HCT116 (cell line): ENCODE measurements around the gene RWDD1. TPM values are rescaled to one million over a fixed set of nuclear protein-coding genes. Genes with fewer than 3 reads are reported as not detected.

Source experiments
- ATAC-seq: fragments of 200-7000 bp; cut with Tn5 transposase; 2 replicates; pipeline ENCODE4 v1.9.1; 2020; ENCODE audit warnings: mild to moderate bottlenecking, moderate library complexity
- BruUV-seq: library from RNA; stranded (reverse); fragments of 400-500 nt; replicated peaks from 2 replicates; lab custom pipeline; 2021; lab: Mats Ljungman, UMichigan
- CTCF ChIA-PET: fragments of 300-600 bp; sonication (Branson Sonifier 250); formaldehyde crosslinking; loops from one replicate; lab custom pipeline; 2021; ENCODE audit warnings: antibody characterized with exemption; lab: Charles Lee
- POLR2A ChIA-PET: fragments of 300-600, 350-600 bp; sonication (Branson Sonifier 250); formaldehyde crosslinking; loops from one replicate; lab custom pipeline; 2021; ENCODE audit warnings: antibody characterized with exemption; lab: Charles Lee
- RAD21 ChIA-PET, 2 experiments: fragments of 300-600 bp; sonication (Branson Sonifier 250); formaldehyde crosslinking; loops; one replicate each; lab custom pipeline; 2023; ENCODE audit warnings: low total read pairs in 2 of 2; ENCODE audit not compliant: uncharacterized antibody in 2 of 2, unreplicated experiment in 2 of 2, low non-redundant PET in 1 of 2; lab: Charles Lee
- DNase-seq: peaks from one replicate; pipeline ENCODE4 v3.0.0-alpha.2; 2010; ENCODE audit warnings: low read depth, low spot score
- H2AFZ ChIP-seq: fragments of 200-600 bp; shearing (Covaris generic), sonication (generic); 2 replicates; pipeline ENCODE4 v1.6.1; 2017; ENCODE audit warnings: low read depth, mixed run types, mixed read lengths, antibody characterized with exemption, low read length; ENCODE audit not compliant: poor library complexity, severe bottlenecking
- H3K27ac ChIP-seq: 2 replicates; pipeline ENCODE4 v1.5.1; 2012; ENCODE audit warnings: low read depth, low read length
- H3K27me3 ChIP-seq: fragments of 200-600 bp; sonication (generic); 2 replicates; pipeline ENCODE4 v1.6.1; 2016; ENCODE audit warnings: mixed run types, low read length, mixed read lengths; ENCODE audit not compliant: insufficient read depth
- H3K36me3 ChIP-seq, 2 experiments: fragments of 200-500 bp in 1 of 2; fragments of 200-600 bp in 1 of 2; sonication (Bioruptor generic) in 1 of 2; sonication (generic) in 1 of 2; 2 replicates each; pipeline versions ENCODE4 v1.5.1 to v1.6.1; 2014 to 2016; ENCODE audit warnings: low read length in 2 of 2, inconsistent platforms in 1 of 2, mixed read lengths in 1 of 2, mixed run types in 1 of 2; ENCODE audit not compliant: insufficient read depth in 2 of 2, control insufficient read depth in 1 of 2
- H3K4me1 ChIP-seq, 2 experiments: fragments of 200-600 bp in 1 of 2; sonication (generic) in 1 of 2; 2 replicates each; pipeline versions ENCODE4 v1.5.1 to v1.6.1; 2012 to 2017; ENCODE audit warnings: low read length in 2 of 2, inconsistent platforms in 1 of 2, mild to moderate bottlenecking in 1 of 2, mixed read lengths in 1 of 2, mixed run types in 1 of 2, moderate library complexity in 1 of 2; ENCODE audit not compliant: insufficient read depth in 2 of 2, control insufficient read depth in 1 of 2
- H3K4me2 ChIP-seq: fragments of 200-600 bp; sonication (generic); 2 replicates; pipeline ENCODE4 v1.6.1; 2017; ENCODE audit warnings: mixed run types, low read length, mixed read lengths
- H3K4me3 ChIP-seq, 2 experiments: fragments of 200-600 bp in 1 of 2; sonication (generic) in 1 of 2; replicated peaks in 1 of 2; 2 replicates each; pipeline ENCODE4 v1.5.1; 2011 to 2016; ENCODE audit warnings: low read length in 2 of 2, control low read depth in 1 of 2, low read depth in 1 of 2, mild to moderate bottlenecking in 1 of 2, mixed read lengths in 1 of 2, mixed run types in 1 of 2
- H3K79me2 ChIP-seq: fragments of 200-600 bp; sonication (generic); 2 replicates; pipeline ENCODE4 v1.6.1; 2017; ENCODE audit warnings: mild to moderate bottlenecking, mixed run types, low read length, moderate library complexity, mixed read lengths; ENCODE audit not compliant: insufficient read depth
- H3K9ac ChIP-seq: fragments of 200-600 bp; sonication (generic); 2 replicates; pipeline ENCODE4 v1.6.1; 2016; ENCODE audit warnings: low read length, mixed read lengths
- H3K9me2 ChIP-seq: fragments of 200-600 bp; sonication (generic), shearing (Covaris generic); 2 replicates; pipeline ENCODE4 v1.6.1; 2017; ENCODE audit warnings: mixed run types, mild to moderate bottlenecking, moderate library complexity; ENCODE audit not compliant: insufficient read depth
- H3K9me3 ChIP-seq, 2 experiments: fragments of 200-500 bp in 1 of 2; fragments of 200-600 bp in 1 of 2; sonication (Bioruptor generic) in 1 of 2; sonication (generic) in 1 of 2; 2 replicates each; pipeline ENCODE4 v1.6.1; 2014 to 2017; ENCODE audit warnings: low read length in 2 of 2, mixed read lengths in 2 of 2, inconsistent platforms in 1 of 2, low read depth in 1 of 2, mild to moderate bottlenecking in 1 of 2, mixed run types in 1 of 2, moderate library complexity in 1 of 2; ENCODE audit not compliant: control insufficient read depth in 1 of 2, insufficient read depth in 1 of 2
- H4K20me1 ChIP-seq: fragments of 200-600 bp; sonication (generic), shearing (Covaris generic); 2 replicates; pipeline ENCODE4 v1.6.1; 2017; ENCODE audit warnings: mixed run types, mild to moderate bottlenecking, moderate library complexity; ENCODE audit not compliant: insufficient read depth
- EZH2phosphoT487 ChIP-seq: fragments of 200-600 bp; IDR thresholded peaks from 2 replicates; pipeline ENCODE4 v1.6.1; 2018; ENCODE audit warnings: antibody characterized with exemption, borderline replicate concordance
- JUND ChIP-seq: IDR thresholded peaks from 2 replicates; pipeline ENCODE4 v1.6.1; 2012
- RAD21 ChIP-seq: IDR thresholded peaks from 2 replicates; pipeline ENCODE4 v1.6.1; 2012; ENCODE audit warnings: low read depth, mild to moderate bottlenecking
- YY1 ChIP-seq: IDR thresholded peaks from 2 replicates; pipeline ENCODE4 v1.6.1; 2011; ENCODE audit warnings: low read length, low read depth, moderate library complexity, mild to moderate bottlenecking; ENCODE audit not compliant: insufficient replicate concordance; ENCODE audit errors: extremely low read depth
- ZBTB33 ChIP-seq: IDR thresholded peaks from 2 replicates; pipeline ENCODE4 v1.6.1; 2011; ENCODE audit warnings: mild to moderate bottlenecking, low read length, moderate library complexity; ENCODE audit not compliant: insufficient replicate concordance; ENCODE audit errors: extremely low read depth
- ZNF274 ChIP-seq: fragments of 200-500 bp; sonication (Bioruptor generic); IDR thresholded peaks from 2 replicates; pipeline ENCODE4 v1.6.1; 2014; ENCODE audit warnings: mild to moderate bottlenecking, low read depth, low read length, inconsistent platforms
- intact Hi-C: fragments of 100-400 bp; cut with micrococcal nuclease; formaldehyde crosslinking; loops from 2 replicates; pipeline ENCODE4 v1.10.0; 2022
- total RNA-seq: library from RNA; stranded (reverse); gene quantifications from one replicate; pipeline ENCODE4 v1.2.1, GENCODE V29; 2021; ENCODE audit not compliant: unreplicated experiment

Gene RWDD1
- total RNA-seq, 1 experiment from 2014 or later = 24.4 TPM

- TF ChIP-seq ZBTB33 (peak; percentile 77), ZNF274 (no peak), YY1 (peak; percentile 89), RAD21 (no peak), JUND (peak; percentile 42; the same call in 1 of the 2 replicates)
- TF ChIP-seq, all 23 proteins: peak for 13
Measured at GRCh38 chr6:116570856-116571682, at the start of gene RWDD1 (continued).

DNA sequence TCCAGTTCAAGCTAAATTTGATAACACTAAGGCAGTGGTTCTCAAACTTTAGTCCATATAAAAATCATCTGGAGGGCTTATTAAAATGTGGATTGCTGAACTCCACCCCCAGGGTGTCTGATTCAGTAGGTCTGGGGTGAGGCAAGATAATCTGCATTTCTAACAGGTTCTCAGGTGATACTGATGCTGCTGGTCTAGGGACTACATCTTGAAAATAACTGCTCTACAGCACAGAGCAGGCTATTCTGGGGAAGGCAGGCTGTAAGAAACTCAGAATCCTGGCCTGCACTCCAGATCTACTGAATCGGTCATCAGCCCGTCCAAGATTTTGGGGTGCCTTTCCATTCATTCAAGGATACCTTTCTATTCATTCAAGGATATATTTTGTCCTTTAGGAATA, 48.4 kb upstream of the RWDD1 start:
- H3K4me1 ChIP-seq = no peaks in the 10 kb centered on the region
- no peaks in the 10 kb centered on the region for H3K9me3 ChIP-seq
- H3K36me3 ChIP-seq = no peaks in the 10 kb centered on the region
- ChIA-PET RAD21 (no interaction called here), CTCF (no interaction called here), POLR2A (no interaction called here)
- no peak overlapping the region for H3K9ac ChIP-seq
- no TSS peak for BruUV-seq
- no peak for DNase-seq
- no peaks in the 10 kb centered on the region for H3K27me3 ChIP-seq
- H3K4me3 ChIP-seq = no peak overlapping the region
- intact Hi-C loops = no loop called here
- ATAC-seq = no peak
- no peaks in the 10 kb centered on the region for H3K79me2 ChIP-seq
- H3K4me2 ChIP-seq = no peak overlapping the region
- H3K9me2 ChIP-seq = no peaks in the 10 kb centered on the region
- no peaks in the 10 kb centered on the region for H4K20me1 ChIP-seq
- TF ChIP-seq EZH2phosphoT487 = no peak
- no peak overlapping the region for H2AFZ ChIP-seq
- no peak overlapping the region for H3K27ac ChIP-seq
